ENCODE measurements around the gene HOXB2.

Gene HOXB2

GRCh38 chr17:48545022-48545375, at the start of gene HOXB2:
Gene HOXB2 (minus strand): TSS chr17:48545109. CDS start chr17:48544911, 198 bp downstream.
- DNase-seq: no peak

- DNase-seq: peak; percentile 95 to 99
Measured at GRCh38 chr17:48593840-48594537, 49.1 kb upstream of the HOXB2 start.

DNA sequence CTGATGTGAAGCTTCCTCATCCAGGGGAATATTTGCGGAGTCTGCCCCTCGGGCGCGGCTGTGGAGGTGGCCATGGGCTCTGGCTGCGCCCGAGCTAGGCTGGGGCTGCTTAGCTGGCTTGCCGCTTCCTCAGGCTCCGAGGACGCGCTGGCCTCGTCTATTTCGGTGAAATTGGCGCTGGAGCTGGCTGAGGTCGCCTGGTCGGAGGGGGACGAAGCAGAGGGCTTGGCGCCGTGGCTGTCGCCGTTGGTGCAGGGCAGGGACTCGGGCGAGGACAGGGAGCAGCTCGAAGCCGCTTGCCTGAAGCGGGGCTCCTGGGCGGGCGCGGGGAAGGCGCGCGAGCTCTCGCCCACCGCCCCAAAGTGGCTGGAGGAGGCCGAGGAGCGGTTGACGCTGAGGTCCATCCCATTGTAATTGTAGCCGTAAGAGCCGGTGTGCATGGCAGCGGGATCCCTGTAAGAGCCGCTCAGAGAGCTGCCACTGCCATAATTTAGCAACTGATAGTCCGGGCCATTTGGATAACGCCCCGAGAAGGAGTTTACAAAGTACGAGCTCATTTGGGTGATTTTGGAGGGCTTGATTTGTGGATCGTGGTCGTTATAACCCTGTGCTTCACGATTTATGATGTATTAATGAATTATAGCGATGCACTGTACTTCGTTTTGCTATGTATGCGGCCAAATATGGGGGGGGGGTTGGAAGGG, 48.4 kb upstream of the HOXB2 start, which contains the start of gene HOXB5:
Gene HOXB5, minus strand, starts transcription at position 654 of the 704 bp plus-strand sequence. Its CDS starts 97 bp downstream, at position 557.
- peak; percentile 75 to 77 for DNase-seq

GRCh38 chr17:48592577-48592976, 47.7 kb upstream of the HOXB2 start:
- peak in 1 of 2 experiments; percentile 26 for DNase-seq

GRCh38 chr17:48592057-48592514, 47.2 kb upstream of the HOXB2 start:
- peak in 1 of 2 experiments; percentile 28 for DNase-seq

- no peak for DNase-seq
Measured at GRCh38 chr17:48591255-48592056, 46.5 kb upstream of the HOXB2 start.

DNA sequence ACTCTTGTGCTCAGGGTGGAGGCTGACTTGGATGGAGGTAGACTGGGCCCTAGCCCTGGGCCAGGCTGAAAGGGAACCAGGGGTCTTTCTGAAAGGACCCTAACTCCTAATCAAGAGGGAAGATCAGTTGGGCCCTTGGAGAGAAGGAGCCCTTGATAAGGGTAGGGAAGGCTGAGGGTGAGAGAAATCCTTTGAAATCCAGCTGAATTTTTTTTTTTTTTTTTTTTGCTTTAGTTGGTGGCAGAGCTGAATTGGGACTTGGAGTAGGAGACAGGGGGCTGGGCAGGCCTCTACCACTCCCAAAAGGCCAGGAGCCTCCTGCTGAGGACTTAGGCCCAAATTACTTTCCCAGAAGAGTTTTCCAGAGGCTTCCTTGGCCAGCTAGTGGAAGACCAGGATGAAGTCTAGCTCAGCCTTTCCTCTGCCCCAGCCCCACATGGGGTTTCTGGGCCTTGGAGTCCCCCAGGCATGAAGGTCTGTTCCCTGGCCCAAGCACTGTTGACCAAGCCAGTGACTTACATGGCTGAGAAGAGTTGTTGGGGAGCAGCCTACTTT, 45.8 kb upstream of the HOXB2 start:
- no peak for DNase-seq

- DNase-seq: peak in 1 of 2 experiments; percentile 32
Measured at GRCh38 chr17:48589831-48590606, 45.1 kb upstream of the HOXB2 start, which contains the start of gene HOXB3. Gene HOXB3 (minus strand): TSS chr17:48590241. CDS start chr17:48552474, 37,767 bp downstream.

- DNase-seq: no peak
Measured at GRCh38 chr17:48589060-48589830, 44.3 kb upstream of the HOXB2 start.

GRCh38 chr17:48588528-48588927, 43.6 kb upstream of the HOXB2 start:
- no peak for DNase-seq

DNA sequence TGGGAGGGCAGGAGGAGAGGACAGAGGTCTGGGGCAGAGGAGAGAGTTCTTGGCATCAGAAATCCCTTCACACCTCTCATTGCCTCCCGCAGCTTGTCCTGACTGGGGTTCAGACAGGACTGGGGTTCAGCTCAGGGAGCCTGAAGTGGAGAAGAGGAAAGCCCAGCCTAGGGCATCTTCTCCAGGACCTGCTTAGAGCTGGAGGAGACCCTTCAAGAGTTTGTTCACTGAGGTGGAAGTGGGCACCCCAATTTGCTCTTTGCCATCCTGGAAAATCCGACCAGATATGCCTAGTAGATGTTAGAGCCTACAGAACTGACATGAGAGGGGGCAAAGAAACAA, 43.1 kb upstream of the HOXB2 start:
- DNase-seq: no peak

DNA sequence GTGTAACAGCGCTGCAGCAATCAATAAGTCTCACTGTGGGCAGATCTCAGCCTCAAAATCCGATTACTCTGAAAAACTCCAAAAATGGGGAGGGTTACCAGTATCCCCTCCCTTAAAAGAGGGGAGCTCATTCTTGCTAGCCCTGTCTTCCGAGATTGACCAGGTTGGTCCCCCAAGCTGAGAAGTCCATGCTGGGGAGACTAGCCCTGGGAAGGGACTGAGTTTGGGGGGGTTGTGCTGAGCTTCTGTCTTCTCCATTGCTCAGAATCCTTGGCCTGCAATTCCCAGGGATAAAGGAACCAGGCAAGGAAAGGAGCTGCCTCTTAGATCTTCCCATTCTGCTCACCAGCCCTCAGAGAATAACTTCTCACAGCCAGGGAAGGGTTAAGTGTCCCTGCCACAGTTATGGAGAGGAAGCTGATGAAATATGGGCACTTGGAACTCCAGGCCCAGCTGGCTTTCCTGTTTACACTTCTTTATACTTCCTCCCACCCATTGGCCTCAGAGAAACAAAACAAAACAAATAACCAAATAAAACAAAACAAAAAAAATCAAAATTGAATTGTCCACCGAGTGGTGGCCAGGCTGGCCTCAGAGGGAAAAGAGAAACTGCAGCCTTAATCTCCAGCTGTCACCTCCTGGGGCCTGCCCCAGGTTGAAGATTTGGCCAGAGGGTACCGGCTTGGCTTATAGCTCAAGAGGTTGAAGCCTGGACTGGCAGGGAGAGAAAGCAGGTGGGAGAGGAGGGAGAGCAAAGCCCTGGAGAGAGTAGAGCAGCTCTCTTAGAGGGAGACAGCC, 42.6 kb upstream of the HOXB2 start:
- peak; percentile 93 to 95 for DNase-seq

- peak; percentile 54 to 63 for DNase-seq
Measured at GRCh38 chr17:48586355-48587258, 41.7 kb upstream of the HOXB2 start.

DNA sequence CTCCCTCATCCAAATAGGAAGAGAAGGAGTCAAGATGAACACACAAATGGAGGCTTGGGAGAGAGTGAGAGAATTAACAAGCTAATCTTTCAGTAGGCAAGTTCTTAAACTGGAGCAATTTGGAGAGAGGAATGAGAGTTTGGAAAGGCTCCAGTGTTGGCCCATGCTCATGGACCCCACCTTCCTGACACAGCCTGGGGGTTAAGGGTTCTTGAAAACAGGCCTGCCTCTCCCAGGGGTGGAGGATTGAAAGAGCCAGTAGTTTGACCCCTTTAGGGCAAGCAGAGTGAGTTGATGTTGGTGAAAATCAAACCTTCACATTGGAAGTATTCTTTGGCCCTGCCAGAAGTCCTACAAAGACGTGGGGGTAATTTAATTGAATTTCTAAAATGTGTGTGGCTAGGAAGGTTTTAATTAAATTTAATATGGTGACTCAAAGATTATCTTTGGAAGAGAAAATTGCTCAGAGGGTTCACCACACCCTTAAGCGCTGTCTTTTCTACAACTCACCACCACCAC, 39.4 kb upstream of the HOXB2 start:
- no peak for DNase-seq

DNA sequence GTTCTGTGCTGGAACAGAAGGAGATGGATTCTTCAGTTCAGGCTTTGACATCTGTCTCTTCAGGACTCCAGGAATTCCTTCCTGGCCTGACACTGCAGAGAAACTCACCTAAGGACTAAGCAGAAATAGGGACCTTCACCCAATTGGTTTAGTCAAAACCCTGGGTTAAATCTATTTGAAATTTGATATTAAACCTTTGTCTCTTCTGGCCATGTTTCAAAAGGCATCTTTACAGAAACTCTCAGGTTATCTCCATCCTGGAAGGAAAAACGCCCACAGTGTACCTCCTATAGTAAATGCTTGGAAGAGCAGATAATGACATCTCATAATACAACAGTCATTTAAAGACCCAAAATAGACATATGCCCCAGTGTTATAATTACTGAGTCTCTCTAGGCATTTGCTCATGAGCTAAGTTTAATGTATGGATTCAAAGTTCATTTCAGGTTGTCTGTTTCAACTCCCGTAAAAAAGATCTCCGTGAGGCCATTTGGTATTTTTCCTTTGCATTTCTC, 38.9 kb upstream of the HOXB2 start:
- DNase-seq: no peak

GRCh38 chr17:48582750-48583069, 37.8 kb upstream of the HOXB2 start:
- no peak for DNase-seq

DNA sequence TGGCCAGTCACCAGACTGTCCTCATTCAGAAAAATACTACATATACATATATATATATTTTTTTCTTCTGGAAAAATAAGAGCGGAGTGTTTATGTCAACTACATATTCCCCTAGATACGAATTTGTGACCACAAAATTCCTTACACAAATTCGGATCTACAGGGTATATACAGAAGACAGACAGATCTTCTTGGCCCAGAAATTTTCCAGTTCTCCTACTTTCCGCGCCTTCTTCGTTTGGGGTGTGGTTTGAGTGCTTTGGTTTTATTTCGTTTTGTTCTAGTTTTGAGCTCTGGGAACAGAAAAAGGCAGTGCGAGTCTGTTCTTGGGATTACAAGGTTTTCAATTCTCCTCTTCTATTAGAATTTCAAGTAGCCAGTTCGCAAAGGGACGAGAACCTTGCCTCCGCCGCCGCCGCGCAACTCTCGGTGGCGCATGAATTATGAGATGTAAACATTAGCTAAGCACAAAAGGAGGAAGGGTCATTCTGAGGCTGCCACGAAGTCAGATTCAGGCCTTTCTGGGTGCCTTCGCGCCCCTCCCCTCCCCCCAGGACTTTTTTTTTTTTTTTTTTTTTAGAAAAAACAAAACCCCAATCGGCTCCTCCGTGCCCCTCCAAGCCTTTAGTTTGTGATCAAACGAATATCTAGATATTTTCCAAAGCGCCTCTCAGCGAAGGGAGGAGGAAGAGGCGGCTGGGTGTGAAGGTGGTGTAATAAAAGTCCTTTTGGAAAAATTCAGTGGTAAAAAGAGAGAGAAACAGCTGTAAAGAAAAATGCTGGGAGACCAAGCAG, 35.0 kb upstream of the HOXB2 start:
- no peak for DNase-seq

DNA sequence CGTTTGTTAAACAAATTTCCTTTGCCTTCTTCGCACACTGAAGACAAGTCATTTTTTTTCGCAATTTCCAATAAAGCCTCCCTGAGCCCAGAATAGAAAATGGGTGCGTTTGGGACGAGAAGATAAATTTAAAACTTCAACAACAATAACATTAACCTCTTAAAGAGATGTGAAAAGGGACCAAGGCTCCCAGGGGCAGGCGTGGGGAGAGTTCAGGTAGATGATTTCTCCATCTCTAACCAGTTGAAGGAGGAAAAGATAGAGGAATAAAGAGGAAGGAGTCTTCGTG, 34.5 kb upstream of the HOXB2 start:
- no peak for DNase-seq
